ENCODE data around the gene IL1R2. TPM values are rescaled to one million over a fixed set of nuclear protein-coding genes. Genes with fewer than 3 reads are reported as not detected.

IL1R2 gene
- total and polyA plus RNA-seq, 2 of the 13 experiments (the other 11 are each of a cell fraction or from before 2014, with no cell fraction given), result 3.6 to 7.3 TPM

DNA sequence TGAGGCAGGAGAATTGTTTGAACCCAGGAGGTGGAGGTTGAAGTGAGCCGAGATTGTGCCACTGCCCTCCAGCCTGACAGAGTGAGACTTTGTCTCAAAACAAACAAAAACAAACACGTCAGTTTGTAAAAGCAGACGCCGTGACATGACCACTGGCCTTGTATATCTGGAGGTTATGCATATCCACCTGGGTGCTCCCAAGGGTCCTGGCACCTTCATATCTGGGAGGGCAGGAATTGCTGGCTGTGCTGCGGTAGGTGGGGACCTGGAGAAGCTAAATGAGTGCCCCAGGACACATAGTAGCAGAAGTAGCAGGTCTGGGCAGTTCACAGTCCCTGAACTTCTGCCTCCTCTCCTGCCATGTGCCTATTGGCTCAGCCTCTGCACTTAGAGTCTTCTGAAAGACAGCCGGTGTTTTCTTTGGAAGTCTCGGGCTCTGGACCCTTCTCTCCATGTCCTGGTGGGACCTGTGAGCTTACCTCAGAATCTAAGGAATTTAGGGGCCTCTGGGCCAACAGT, 30.9 kb upstream of the IL1R2 start (continued):
- TF ChIP-seq, protein P1, sequence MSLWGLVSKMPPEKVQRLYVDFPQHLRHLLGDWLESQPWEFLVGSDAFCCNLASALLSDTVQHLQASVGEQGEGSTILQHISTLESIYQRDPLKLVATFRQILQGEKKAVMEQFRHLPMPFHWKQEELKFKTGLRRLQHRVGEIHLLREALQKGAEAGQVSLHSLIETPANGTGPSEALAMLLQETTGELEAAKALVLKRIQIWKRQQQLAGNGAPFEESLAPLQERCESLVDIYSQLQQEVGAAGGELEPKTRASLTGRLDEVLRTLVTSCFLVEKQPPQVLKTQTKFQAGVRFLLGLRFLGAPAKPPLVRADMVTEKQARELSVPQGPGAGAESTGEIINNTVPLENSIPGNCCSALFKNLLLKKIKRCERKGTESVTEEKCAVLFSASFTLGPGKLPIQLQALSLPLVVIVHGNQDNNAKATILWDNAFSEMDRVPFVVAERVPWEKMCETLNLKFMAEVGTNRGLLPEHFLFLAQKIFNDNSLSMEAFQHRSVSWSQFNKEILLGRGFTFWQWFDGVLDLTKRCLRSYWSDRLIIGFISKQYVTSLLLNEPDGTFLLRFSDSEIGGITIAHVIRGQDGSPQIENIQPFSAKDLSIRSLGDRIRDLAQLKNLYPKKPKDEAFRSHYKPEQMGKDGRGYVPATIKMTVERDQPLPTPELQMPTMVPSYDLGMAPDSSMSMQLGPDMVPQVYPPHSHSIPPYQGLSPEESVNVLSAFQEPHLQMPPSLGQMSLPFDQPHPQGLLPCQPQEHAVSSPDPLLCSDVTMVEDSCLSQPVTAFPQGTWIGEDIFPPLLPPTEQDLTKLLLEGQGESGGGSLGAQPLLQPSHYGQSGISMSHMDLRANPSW (CRISPR knock-in tag; IDR thresholded peaks at IDR 0.05; ENCODE audit: borderline replicate concordance), result 0 out of 2 replicates have a peak, but pooled peaks have one; percentile 60
- TF ChIP-seq, protein P2, sequence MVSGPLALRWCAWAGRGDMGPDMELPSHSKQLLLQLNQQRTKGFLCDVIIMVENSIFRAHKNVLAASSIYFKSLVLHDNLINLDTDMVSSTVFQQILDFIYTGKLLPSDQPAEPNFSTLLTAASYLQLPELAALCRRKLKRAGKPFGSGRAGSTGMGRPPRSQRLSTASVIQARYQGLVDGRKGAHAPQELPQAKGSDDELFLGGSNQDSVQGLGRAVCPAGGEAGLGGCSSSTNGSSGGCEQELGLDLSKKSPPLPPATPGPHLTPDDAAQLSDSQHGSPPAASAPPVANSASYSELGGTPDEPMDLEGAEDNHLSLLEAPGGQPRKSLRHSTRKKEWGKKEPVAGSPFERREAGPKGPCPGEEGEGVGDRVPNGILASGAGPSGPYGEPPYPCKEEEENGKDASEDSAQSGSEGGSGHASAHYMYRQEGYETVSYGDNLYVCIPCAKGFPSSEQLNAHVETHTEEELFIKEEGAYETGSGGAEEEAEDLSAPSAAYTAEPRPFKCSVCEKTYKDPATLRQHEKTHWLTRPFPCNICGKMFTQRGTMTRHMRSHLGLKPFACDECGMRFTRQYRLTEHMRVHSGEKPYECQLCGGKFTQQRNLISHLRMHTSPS (CRISPR knock-in tag; IDR thresholded peaks at IDR 0.05; ENCODE audit: low read depth), result no peak
- TF ChIP-seq ZFYVE20 (CRISPR knock-in tag; IDR thresholded peaks at IDR 0.05; ENCODE audit: borderline replicate concordance, low read depth) (no peak), MED8 (CRISPR knock-in tag; IDR thresholded peaks at IDR 0.05; ENCODE audit: insufficient replicate concordance) (no peak), YEATS4 (CRISPR knock-in tag; IDR thresholded peaks at IDR 0.05; ENCODE audit: borderline replicate concordance) (no peak), JARID2 (CRISPR knock-in tag; IDR thresholded peaks at IDR 0.05; ENCODE audit: insufficient replicate concordance) (no peak), ARID2 (CRISPR knock-in tag; IDR thresholded peaks at IDR 0.05; ENCODE audit: borderline replicate concordance) (peak; percentile 57; the same call in 1 of the 2 replicates), MBNL3 (CRISPR knock-in tag; conservative IDR thresholded peaks at IDR 0.05) (no peak), MTA1 (CRISPR knock-in tag; IDR thresholded peaks at IDR 0.05; ENCODE audit: borderline replicate concordance) (peak; percentile 12; the same call in 1 of the 2 replicates), SP1 (IDR thresholded peaks at IDR 0.05) (no peak), SP1 (CRISPR knock-in tag; IDR thresholded peaks at IDR 0.05) (no peak), ZNF777 (CRISPR knock-in tag; IDR thresholded peaks at IDR 0.05) (no peak), ZNF547 (CRISPR knock-in tag; IDR thresholded peaks at IDR 0.05) (no peak), LCORL (IDR thresholded peaks at IDR 0.05) (no peak), LCORL (CRISPR knock-in tag; IDR thresholded peaks at IDR 0.05) (no peak; the same call in 1 of the 2 replicates), ZNF331 (CRISPR knock-in tag; IDR thresholded peaks at IDR 0.05) (no peak), ZNF780A (CRISPR knock-in tag; IDR thresholded peaks at IDR 0.05) (no peak)
- TF ChIP-seq, protein P3, sequence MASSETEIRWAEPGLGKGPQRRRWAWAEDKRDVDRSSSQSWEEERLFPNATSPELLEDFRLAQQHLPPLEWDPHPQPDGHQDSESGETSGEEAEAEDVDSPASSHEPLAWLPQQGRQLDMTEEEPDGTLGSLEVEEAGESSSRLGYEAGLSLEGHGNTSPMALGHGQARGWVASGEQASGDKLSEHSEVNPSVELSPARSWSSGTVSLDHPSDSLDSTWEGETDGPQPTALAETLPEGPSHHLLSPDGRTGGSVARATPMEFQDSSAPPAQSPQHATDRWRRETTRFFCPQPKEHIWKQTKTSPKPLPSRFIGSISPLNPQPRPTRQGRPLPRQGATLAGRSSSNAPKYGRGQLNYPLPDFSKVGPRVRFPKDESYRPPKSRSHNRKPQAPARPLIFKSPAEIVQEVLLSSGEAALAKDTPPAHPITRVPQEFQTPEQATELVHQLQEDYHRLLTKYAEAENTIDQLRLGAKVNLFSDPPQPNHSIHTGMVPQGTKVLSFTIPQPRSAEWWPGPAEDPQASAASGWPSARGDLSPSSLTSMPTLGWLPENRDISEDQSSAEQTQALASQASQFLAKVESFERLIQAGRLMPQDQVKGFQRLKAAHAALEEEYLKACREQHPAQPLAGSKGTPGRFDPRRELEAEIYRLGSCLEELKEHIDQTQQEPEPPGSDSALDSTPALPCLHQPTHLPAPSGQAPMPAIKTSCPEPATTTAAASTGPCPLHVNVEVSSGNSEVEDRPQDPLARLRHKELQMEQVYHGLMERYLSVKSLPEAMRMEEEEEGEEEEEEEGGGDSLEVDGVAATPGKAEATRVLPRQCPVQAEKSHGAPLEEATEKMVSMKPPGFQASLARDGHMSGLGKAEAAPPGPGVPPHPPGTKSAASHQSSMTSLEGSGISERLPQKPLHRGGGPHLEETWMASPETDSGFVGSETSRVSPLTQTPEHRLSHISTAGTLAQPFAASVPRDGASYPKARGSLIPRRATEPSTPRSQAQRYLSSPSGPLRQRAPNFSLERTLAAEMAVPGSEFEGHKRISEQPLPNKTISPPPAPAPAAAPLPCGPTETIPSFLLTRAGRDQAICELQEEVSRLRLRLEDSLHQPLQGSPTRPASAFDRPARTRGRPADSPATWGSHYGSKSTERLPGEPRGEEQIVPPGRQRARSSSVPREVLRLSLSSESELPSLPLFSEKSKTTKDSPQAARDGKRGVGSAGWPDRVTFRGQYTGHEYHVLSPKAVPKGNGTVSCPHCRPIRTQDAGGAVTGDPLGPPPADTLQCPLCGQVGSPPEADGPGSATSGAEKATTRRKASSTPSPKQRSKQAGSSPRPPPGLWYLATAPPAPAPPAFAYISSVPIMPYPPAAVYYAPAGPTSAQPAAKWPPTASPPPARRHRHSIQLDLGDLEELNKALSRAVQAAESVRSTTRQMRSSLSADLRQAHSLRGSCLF (CRISPR knock-in tag; IDR thresholded peaks at IDR 0.05; ENCODE audit: borderline replicate concordance), result no peak
- TF ChIP-seq, protein P4, sequence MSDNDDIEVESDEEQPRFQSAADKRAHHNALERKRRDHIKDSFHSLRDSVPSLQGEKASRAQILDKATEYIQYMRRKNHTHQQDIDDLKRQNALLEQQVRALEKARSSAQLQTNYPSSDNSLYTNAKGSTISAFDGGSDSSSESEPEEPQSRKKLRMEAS (IDR thresholded peaks at IDR 0.05), result no peak; the same call in 1 of the 2 replicates
